Right renal pelvis (tissue), 4 donors: ENCODE measurements around the gene MMP14. TPM values are rescaled to one million over a fixed set of nuclear protein-coding genes. Genes with fewer than 3 reads are reported as not detected.

Source experiments
- DNase-seq, 4 donors: peaks; one replicate each; pipeline ENCODE4 v3.0.0-alpha.2; 2013; ENCODE audit warnings: low read depth in 4 of 4, low spot score in 3 of 4, missing footprints in 1 of 4
- polyA plus RNA-seq, 4 donors: library from polyadenylated mRNA; unstranded; fragments of 120-200 nt; gene quantifications; one replicate each; pipeline ENCODE4 v1.2.1, GENCODE V29; 2013; ENCODE audit not compliant: insufficient read length in 4 of 4

The MMP14 gene
- polyA plus RNA-seq, 4 donors, result 147 to 172 (median 165) TPM

DNA sequence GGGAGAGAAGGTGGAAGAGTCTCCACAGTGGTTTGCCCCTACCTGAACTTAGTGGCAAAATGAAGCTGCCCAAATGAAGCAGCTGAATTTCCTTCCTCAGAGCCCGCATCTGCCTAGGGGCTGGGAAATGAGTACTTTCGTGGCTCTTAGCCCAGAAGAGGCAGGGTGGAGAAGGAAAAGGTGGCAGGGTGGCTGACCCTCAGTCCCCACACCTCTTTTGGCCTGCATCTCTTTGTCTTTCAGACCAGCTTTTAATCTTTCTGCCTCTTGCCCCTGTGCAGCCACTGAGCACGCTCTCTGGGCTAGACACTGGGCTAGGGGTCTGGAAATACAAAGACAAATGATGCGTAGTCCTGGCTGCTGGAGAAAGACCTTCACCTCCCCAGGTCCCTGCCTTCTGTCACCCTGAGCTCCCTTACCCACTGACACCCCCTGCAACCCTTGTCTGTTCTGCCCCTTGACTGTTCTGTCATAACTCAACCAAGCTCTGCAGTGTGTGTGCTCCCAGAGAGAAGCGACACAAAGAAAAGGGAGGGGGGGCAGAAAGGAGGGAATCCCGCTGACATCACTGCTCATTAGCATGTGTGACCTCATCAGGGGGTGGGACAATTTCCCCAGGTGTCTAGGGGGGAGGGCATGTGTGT lies 46.3 kb downstream of the MMP14 start:
- DNase-seq, result peak in 3 of 4 donors; percentile 66 to 68 (median 67)

DNA sequence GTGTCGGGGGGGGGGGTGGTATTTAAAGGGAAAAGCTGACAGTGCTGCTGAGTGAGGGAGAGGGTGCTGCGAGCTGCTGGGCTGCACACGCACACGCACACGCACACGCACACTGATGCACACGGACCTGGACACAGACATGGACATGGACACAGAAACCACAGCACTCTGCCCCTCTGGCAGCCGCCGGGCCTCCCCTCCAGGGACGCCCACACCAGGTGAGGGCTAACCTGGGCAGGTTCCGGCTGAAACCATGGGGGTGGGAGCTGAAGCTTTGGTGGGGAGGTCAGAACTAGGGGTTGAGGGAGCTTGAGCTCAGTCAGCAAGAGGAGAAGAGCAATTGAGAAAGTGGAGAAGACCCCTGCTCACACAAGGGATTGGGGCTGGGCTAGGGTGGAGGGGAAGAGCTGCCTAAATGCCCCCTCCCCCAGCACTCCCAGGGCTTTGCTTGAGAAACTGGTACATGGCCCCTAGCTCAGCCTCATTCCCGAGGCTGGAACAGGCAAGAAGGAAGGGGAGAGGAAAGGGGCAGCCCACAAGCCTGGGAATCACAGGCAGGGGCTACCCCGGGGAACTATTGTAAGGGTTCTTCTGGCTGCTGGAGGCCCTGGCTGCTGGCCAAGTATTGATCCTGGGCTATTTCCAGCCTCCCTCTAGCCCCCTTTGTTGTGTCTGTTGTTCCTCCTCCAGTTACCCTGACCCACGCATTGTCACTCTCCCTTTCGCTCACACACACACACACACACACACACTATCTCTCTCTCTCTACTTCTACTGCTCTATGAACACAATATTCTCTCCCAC lies 47.0 kb downstream of the MMP14 start, which contains the start of gene REM2:
Gene REM2, plus strand, starts transcription at position 50 of the 804 bp plus-strand sequence. Its CDS starts 66 bp downstream, at position 116.
- no peak for DNase-seq

DNA sequence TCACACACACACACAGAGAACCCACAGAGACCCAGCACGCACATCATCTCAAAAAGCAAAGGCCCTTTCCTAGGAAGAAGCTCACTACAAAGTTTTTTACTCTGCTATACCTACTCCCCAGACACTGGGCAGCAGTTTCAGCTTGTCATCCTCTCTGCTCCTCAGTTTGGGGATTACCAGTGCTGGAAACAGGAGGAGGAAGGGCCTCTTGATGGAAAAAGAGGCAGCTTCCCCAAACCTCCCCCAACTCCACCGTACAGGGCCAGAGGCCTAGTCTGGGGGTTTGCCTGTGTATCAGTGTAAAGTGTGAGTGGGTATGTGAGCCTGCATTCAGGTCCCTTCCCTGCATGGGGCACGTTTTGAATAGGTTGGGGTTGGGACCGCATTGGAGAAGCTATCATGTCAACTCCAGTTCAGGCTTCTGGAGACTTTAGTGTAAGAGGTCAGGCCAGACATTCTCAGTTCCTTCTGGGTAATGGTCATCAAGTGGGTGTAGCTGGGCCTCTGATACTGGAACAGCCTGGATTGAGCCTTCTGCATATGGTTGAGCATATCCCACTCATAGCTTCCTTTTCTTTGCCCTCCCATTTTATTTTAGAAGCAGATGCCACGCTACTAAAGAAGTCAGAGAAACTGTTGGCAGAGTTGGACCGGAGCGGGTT lies 47.8 kb downstream of the MMP14 start:
- no peak for DNase-seq

DNA sequence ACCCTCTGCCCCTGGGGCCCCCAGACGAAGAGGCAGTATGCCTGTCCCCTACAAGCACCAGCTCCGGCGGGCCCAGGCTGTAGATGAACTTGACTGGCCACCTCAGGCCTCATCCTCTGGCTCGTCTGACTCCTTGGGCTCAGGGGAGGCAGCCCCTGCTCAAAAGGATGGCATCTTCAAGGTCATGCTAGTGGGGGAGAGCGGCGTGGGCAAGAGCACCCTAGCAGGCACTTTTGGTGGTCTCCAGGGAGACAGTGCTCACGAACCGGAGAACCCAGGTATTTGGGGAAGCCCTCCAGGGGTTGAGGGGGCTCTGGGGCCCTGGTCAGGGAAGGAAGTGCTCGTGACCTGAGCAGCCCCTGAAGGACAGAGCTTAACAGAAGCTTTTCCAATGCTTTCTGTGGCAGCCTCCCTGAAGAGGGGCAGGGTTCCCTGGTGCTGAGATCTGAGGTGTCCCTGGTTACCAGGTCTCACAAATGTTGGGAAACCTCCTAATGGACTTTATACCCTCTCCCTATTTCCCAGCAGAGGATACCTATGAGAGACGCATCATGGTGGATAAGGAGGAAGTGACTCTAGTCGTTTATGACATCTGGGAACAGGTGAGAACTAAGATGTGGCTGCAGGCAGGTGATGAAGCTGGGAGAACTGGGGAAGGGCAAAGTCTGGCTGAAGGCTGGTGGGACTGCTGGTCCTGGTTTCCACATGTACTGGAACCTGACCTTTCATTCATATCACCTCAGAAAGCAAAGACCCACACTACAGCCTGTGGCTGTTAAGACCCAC lies 48.5 kb downstream of the MMP14 start:
- no peak for DNase-seq

DNA sequence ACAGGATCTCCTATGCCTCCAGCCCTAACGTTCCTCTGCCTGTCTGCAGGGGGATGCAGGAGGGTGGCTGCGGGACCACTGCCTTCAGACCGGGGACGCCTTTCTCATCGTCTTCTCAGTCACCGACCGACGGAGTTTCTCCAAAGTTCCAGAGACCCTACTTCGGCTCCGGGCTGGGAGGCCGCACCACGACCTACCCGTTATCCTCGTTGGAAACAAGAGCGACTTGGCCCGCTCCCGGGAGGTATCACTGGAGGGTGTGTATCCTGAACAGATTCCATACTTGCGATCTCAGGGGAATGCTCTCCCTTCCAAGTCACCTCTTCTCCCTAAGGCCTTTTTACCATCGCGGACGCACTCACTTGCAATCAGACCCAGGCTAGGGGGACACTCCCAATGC lies 49.6 kb downstream of the MMP14 start:
- DNase-seq, result no peak

DNA sequence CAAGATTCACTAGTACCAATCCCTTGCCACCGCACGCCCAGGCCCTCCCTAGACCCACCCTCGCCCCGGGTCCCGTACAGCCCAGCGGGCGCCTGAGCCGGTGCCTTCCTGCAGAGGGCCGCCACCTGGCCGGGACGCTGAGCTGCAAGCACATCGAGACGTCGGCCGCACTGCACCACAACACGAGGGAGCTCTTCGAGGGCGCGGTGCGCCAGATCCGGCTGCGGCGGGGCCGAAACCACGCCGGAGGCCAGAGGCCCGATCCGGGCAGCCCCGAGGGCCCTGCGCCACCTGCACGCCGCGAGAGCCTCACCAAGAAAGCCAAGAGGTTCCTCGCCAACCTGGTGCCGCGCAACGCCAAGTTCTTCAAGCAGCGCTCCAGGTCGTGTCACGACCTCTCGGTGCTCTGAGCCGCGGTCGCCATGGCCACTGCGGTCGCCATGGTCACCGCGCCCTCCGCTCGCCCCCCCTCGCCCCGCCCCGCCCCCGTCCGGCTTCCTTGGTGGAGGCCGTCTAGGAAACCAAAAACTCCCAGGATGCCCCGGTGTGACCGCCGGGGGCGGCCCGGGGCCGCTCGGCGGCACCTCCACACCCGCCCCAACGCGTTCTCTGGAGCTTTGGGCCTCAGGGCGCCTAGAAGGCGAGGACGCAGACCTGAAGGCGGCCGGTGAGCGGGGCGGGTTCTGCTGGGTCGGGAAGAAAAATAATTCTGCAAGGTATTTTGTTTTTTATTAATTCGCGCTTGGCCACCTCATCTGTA lies 50.3 kb downstream of the MMP14 start:
- DNase-seq, result peak in 3 of 4 donors; percentile 49 to 69 (median 58)

DNA sequence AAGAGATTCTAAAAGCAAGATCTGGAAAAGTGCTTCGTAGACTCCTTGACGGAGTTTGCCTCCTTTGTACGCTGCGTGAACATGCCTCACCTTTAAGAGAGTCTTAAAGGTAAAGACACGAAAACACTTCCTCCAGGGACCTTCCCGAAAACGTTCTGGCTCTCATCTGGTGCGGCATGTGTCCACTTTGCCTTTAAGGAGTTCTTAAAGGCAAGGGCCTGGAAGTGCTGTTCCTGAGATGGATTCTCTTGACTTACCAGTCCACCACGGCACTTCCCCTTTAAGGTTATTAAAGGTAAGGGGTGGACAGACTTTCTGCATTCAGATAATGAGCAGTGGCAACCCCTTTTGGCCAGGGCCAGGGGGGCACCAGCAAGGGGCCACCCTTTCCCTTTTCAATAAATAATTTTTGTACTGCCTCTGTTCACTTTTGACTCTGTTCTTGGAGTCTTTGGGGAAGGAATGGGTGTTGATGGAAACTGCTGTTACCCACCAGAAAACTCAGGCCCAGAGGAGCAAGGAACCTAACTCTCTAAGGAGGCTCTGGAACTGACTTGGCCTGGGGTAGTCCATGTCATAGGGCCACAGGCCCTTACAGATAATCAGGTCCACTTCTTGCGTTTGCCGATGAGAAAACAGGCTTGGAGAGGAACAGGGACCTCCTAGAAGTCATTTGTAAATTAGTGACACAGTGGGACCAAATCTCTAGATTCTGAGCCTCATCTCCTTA lies 51.0 kb downstream of the MMP14 start:
- peak in 3 of 4 donors; percentile 75 to 89 (median 86) for DNase-seq

DNA sequence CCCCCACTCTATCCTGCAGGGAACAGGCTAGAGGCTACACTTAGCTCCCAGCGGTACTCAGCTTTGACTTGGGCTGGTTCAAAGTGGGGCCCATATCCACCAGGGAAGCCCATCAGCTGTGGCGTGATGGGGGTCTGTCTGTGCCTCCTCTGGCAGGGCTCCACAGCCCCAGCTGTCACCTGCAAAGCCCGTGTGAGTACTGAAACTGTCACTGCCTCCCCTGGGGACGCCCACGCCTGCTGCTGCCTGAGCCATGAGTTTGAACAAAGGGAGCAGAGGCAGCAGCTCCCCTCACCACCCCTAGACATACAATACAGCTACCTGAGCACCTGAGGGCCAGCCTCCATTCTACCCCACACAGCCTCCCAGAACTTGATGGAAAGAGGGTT lies 51.6 kb downstream of the MMP14 start:
- no peak for DNase-seq

DNA sequence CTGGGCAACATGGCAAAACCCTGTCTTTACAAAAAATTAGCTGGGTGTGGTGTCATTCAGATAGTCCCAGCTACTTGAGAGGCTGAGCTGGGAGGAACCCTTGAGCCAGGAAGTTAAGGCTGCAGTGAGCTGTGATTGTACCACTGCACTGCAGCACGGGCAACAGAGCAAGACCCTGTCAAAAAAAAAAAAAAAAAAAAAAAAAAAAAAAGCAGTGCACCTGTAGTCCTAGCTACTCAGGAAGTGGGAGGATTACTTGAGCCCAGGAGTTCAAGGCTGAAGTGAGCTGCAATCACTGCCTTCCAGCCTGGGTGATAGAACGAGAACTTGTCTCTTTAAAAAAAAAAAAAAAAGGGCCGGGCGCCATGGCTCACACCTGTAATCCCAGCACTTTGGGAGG lies 52.3 kb downstream of the MMP14 start:
- no peak for DNase-seq

DNA sequence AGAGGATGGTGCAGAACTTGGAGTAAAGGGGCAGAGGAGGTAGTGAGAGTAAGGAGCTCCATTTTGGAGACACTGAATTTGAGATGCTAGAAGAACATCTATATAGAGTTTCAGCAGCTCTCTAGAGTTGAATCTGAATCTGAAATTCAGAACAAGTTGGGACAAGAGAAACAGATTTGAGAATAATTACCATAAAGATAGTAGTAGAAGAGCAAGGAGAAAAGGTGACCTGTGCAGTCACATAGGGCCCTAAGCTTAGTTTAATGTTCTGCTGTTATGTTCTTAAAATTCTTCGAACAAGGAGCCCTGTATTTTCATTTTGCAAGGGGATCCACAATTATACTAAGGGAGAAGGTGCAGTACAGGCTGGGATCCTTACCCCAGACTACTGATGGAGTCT lies 54.0 kb downstream of the MMP14 start:
- DNase-seq, result no peak

DNA sequence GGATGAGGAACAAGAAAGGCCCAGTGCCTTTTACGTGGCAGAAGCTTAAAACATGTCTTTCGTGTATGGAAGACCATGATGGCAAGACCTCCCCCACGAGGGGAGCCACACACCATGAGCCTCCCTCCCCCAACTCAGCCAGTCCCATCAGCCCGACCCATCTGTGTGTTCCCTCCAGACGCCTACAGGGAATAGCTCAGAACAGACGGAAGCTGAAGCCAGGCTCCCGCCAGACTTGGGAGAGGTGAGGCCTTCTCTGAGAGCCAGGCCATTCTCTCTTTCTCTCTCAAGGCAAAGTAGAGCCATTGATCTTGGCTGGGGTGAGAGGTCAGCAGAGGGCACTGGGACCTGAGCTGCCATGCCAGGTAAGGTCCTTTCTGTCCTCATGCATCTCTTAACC lies 56.1 kb downstream of the MMP14 start:
- no peak for DNase-seq

DNA sequence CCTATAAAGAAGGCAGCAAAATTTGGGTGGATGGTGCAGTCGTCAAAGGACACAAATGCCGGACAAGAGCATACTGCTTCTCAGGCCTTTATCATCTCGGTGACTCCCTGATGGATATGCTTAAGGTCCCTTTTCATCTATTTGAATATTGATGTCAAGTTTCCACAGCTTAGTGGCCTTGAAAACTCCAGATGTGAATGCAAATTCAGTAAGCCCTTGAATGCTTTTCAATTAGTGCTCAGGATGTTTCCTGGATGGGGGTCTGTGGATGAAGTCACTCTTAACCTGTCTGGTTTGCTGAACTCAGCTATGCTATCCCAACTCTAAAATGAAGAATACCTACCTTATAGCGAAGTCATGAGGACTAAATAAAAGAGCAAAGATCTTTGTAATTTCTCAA lies 57.3 kb downstream of the MMP14 start:
- DNase-seq, result no peak

DNA sequence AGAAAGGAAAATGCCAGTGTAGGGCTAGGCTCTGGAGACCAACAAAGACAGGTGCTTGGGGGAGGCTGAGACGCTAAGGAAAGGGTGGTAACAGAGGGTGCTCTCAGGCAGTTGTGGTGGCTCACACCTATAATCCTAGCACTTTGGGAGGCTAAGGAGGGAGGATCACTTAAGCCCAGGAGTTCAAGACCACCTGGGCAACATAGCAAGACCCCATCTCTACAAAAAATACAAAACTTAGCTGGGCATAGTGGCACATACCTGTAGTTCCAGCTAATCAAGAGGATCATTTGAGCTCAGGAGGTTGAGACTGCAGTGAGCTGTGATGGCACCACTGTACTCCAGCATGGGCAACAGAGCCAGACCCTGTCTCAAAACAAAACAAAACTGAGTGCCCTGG lies 59.0 kb downstream of the MMP14 start:
- no peak for DNase-seq

DNA sequence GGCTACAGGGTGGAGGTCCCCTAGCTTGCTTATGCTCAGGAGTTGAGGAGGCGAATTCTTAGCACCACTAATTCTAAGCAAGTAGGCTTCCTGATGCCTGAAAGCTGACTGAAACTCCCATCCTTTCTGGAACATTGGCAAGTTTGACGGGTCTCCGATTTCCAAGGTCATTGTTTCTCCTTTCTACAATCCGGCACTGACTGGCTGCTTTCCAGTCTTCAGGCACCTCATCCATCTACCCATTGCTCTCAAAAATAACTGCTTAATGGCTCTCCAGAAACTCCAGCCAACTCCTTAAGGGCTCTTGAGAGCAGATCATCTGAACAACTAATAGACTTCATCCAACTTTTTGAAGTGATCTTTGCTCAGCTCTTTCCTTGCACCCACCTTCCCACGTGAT lies 60.0 kb downstream of the MMP14 start:
- no peak for DNase-seq

DNA sequence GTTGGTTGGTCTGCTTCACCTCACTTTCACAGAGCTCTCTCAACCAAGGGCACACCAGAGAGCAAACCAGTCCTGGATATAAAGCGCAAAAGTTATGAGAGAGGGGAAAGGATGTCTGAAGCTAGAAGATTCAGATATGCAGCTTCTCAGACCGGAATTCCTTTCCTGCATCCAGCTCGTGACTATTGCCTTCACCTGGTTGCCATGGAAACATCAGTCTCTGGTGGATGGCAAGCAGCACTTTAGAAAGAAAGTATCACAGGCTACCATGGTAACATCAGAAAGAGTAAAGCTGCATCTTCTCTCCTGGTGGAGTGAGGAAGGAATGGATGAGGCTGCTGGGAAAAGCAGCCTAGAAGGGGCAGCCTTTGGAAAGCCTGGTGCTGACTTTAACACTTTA lies 60.4 kb downstream of the MMP14 start:
- no peak for DNase-seq

DNA sequence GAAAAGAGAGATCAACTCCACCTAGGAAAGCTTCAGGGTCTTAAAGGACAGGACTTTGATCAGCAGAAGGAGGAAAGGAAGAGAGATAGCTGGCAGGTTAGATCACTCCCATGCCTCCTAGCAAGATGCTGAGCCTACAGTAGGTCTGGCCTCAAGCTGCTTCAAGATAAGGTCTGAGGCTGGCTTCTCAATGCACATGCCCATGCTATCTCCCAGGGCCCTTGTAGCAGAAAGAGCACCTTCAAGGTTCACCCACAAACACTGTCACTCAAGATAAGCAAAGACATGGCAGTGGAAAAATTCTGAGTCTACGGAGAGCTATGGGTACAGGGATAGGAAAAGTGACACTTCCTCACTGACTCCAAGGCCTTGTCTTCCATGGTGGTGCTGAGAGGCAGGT lies 61.0 kb downstream of the MMP14 start:
- DNase-seq, result no peak
